SHP77 treated with DMSO at 0.1 percent for 48 hours (cell line): ENCODE measurements around the gene LZTS3.
A peak's percentile ranks its signal among the peaks of the same experiment; 100 is the strongest.
"Not testable (repeated sequence)": the region's sequence is repeated elsewhere in the genome, so short reads cannot be mapped to it uniquely, and the experiment has no call there.

Source experiments
- DNase-seq: peaks from one replicate; lab custom pipeline; 2025; lab: John Stamatoyannopoulos, UW

Gene LZTS3

GRCh38 chr20:3192226-3193015 lies 19.1 kb upstream of the LZTS3 start:
- DNase-seq, result no peak

GRCh38 chr20:3190681-3191111 lies 17.3 kb upstream of the LZTS3 start:
- DNase-seq, result no peak

GRCh38 chr20:3189561-3190131 lies 16.3 kb upstream of the LZTS3 start:
- no peak for DNase-seq

GRCh38 chr20:3188823-3189413 lies 15.6 kb upstream of the LZTS3 start:
- DNase-seq, result no peak

- not testable (repeated sequence) for DNase-seq
These were observed 14.5 kb upstream of the LZTS3 start for GRCh38 chr20:3187861-3188260.

GRCh38 chr20:3183896-3184612 lies 10.7 kb upstream of the LZTS3 start:
- DNase-seq, result no peak

- not testable (repeated sequence) for DNase-seq
These were observed 9.1 kb upstream of the LZTS3 start for GRCh38 chr20:3182429-3182828.

GRCh38 chr20:3181270-3181669 lies 7.9 kb upstream of the LZTS3 start:
- no peak for DNase-seq

- DNase-seq, result no peak
These were observed 7.0 kb upstream of the LZTS3 start for GRCh38 chr20:3180319-3180718.

- no peak for DNase-seq
These were observed 4.6 kb upstream of the LZTS3 start for GRCh38 chr20:3177746-3178485.

GRCh38 chr20:3175270-3175669 lies 1.9 kb upstream of the LZTS3 start:
- no peak for DNase-seq

- no peak for DNase-seq
These were observed 1.3 kb upstream of the LZTS3 start for GRCh38 chr20:3174442-3175261.

- DNase-seq, result peak; percentile 41
These were observed 477 bp upstream of the LZTS3 start for GRCh38 chr20:3173610-3174441.

GRCh38 chr20:3172126-3172932 lies 1.0 kb downstream of the LZTS3 start:
- DNase-seq, result no peak

- DNase-seq, result no peak
These were observed 1.8 kb downstream of the LZTS3 start for GRCh38 chr20:3171391-3172125.

GRCh38 chr20:3168829-3169590 lies 4.3 kb downstream of the LZTS3 start:
- DNase-seq, result no peak

GRCh38 chr20:3168079-3168828 lies 5.1 kb downstream of the LZTS3 start:
- DNase-seq, result no peak
